A673 (cell line): ENCODE results near the gene C11orf68.

Experiments
- EZH2 ChIP-seq: fragments of 200-600 bp; sonication (generic); IDR thresholded peaks from 2 replicates; pipeline ENCODE4 v1.6.1; 2017; ENCODE audit warnings: borderline replicate concordance, low read depth, mild to moderate bottlenecking, mixed read lengths, antibody characterized with exemption, low read length; ENCODE audit not compliant: poor library complexity, severe bottlenecking
- TF ChIP-seq, protein P1 (sequence below): fragments of 300-800, 200-600 bp; sonication (generic); conservative IDR thresholded peaks from 2 replicates; pipeline ENCODE4 v1.5.1; 2017; ENCODE audit warnings: low read depth, mild to moderate bottlenecking, antibody characterized with exemption, low read length, moderate library complexity, mixed read lengths

DNA sequence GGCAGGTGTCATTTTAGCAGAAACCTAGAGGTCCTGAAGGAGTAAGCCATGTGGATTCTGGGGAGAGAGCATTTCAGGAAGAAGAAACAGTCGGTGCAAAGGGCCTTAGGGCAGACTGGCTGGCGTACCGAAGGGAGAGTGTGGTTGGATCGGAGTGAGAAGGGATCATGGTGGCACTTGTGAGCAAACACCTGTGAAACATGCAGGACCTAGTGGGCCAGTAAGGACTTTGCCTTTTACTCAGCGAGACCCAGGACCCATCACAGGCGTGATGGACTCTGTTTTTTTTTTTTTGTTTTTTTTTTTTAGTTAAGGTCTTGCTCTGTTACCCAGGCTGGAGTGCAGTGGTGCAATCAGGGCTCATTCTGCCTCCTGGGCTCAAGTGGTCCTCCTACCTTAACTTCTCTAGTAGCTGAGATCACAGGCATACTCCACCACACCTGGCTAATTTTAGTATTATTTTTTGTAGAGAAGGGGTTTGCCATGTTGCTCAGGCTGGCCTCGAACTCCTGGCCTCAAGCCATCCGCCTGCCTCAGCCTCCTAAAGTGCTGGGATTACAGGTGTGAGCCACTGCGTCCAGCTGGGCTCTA is 23.0 kb upstream of the C11orf68 start:
- TF ChIP-seq EZH2, result no peak
- TF ChIP-seq, protein P1, sequence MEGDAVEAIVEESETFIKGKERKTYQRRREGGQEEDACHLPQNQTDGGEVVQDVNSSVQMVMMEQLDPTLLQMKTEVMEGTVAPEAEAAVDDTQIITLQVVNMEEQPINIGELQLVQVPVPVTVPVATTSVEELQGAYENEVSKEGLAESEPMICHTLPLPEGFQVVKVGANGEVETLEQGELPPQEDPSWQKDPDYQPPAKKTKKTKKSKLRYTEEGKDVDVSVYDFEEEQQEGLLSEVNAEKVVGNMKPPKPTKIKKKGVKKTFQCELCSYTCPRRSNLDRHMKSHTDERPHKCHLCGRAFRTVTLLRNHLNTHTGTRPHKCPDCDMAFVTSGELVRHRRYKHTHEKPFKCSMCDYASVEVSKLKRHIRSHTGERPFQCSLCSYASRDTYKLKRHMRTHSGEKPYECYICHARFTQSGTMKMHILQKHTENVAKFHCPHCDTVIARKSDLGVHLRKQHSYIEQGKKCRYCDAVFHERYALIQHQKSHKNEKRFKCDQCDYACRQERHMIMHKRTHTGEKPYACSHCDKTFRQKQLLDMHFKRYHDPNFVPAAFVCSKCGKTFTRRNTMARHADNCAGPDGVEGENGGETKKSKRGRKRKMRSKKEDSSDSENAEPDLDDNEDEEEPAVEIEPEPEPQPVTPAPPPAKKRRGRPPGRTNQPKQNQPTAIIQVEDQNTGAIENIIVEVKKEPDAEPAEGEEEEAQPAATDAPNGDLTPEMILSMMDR, result no peak
